ENCODE results near the gene C3orf33. TPM values are rescaled to one million over a fixed set of nuclear protein-coding genes. Genes with fewer than 3 reads are reported as not detected.
A peak's percentile ranks its signal among the peaks of the same experiment; 100 is the strongest.

The C3orf33 gene
- total and polyA plus RNA-seq, 9 of the 15 experiments (the other 6 are each of a cell fraction or from before 2014, with no cell fraction given): 4.1 to 10.2 (median 6.0) TPM

DNA sequence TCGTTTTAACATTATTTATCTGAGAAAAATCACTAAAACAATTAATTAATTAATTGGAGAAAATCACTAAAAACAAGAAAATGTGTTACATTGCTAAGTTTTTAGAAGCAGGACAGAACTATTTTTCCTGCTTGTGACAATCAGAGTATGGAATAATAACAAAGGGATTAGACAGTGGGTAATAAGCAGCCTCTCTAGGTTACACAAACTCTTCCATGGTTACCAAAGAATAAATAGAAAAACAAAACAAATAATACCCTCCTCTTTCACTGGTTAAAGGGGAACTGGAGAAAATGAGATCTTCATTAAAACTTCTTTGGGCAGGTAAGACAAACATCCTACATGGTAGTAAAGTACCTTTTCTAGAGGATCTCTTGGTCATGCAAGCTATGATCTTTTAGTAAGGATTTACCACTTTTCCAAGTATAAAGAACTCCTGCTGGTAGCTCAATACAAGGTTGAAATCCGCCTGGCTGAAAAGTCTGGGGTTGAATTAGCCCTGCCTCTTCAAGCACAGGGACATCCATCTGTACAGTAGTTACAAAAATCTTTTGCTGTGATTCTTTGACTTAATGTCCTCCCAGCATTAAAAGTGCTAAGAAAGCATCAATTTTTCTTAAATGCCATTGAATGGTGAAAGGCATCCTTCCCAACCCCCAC is 58.7 kb downstream of the C3orf33 start:
- CTCF ChIA-PET (ENCODE audit: low intra/inter-chr PET ratio): no interaction called here
- BruUV-seq (replicated peaks): no TSS peak

DNA sequence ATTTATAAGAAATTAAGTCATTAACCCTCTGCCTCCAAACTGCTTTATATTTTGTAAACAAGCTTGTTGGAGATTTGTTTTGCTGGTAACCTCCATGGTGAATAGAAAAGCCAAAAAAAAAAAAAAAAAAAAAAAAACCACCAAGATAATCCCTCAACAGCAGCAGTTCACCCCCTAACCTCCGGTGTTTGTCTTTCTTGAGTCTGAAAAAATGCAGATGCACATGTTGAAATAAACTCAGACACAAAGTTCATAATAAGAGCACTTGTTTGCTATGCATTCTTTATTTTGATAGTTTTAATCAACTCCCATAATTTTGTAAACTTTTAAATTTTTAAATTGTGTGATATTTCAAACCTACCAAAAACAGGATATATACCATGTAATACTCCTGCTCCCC is 59.4 kb downstream of the C3orf33 start:
- no peaks in the 10 kb centered on the region for H4K20me1 ChIP-seq (replicated peaks; ENCODE audit: control insufficient read depth, insufficient read depth, low read length)
- CTCF ChIA-PET (ENCODE audit: low intra/inter-chr PET ratio): no interaction called here
- in situ Hi-C loops (cut with MboI): no loop called here
- POLR2A ChIA-PET: interaction anchor here (0.7 kb wide), 1 partner anchor 82 kb away, joined by 3 read pairs; no protein-coding TSS in a partner anchor
- H3K4me2 ChIP-seq (ENCODE audit: insufficient read depth, low read length): no peak overlapping the region
- no peak for FAIRE-seq
- TF ChIP-seq CBX5 (IDR thresholded peaks at IDR 0.05; ENCODE audit: borderline replicate concordance, low read depth) (no peak), EWSR1 (IDR thresholded peaks at IDR 0.05; ENCODE audit: borderline replicate concordance, low read depth, partially characterized antibody) (no peak)
- peaks cover 7 to 17% of the 10 kb centered on the region in 2 experiments; a peak in 4 of 5 replicates for H3K4me1 ChIP-seq (replicated peaks in 1 of 2; ENCODE audit: control insufficient read depth in 2 of 2, insufficient read depth in 2 of 2, low read length in 2 of 2)
- H3K27ac ChIP-seq (ENCODE audit: extremely low read depth, low read depth, low read length): no peak overlapping the region
- no peaks in the 10 kb centered on the region for H3K79me2 ChIP-seq (ENCODE audit: control insufficient read depth, insufficient read depth, low read length)
- no peaks in the 10 kb centered on the region for H3K9me3 ChIP-seq (replicated peaks; ENCODE audit: control insufficient read depth, insufficient read depth, low read depth, low read length)
- no peak overlapping the region for H2AFZ ChIP-seq (ENCODE audit: low read depth, low read length)
- no peak overlapping the region for H3K4me3 ChIP-seq
- intact Hi-C loops (cut with micrococcal nuclease): no loop called here
- ATAC-seq: no peak
- no peaks in the 10 kb centered on the region for H3K9me1 ChIP-seq (ENCODE audit: control insufficient read depth, insufficient read depth, low read length)
- no peak for DNase-seq (ENCODE audit: extremely low read depth in 1 of 4, low spot score in 3 of 4)
- WGBS (ENCODE audit: insufficient coverage, low coverage, missing lambda C conversion rate): 38% methylated on average over 1 of the region's 1 CpG
- no TSS peak for BruUV-seq (replicated peaks)
- H3K27me3 ChIP-seq (ENCODE audit: control insufficient read depth in 2 of 2, insufficient read depth in 2 of 2, low read length in 2 of 2): no peaks in the 10 kb centered on the region; a peak in 1 of 5 replicates
- H3K36me3 ChIP-seq (ENCODE audit: control insufficient read depth, insufficient read depth, low read length): no peaks in the 10 kb centered on the region
- no peak overlapping the region for H3K9ac ChIP-seq (ENCODE audit: insufficient read depth in 1 of 2, low read depth in 2 of 2, low read length in 2 of 2)

More for the DNA sequence above, 58.7 kb downstream of the C3orf33 start:
- Histone ChIP-seq H3K9me3 (replicated peaks; ENCODE audit: control insufficient read depth, insufficient read depth, low read depth, low read length) (no peaks in the 10 kb centered on the region), H3K36me3 (ENCODE audit: control insufficient read depth, insufficient read depth, low read length) (no peaks in the 10 kb centered on the region), H2AFZ (ENCODE audit: low read depth, low read length) (no peak overlapping the region), H3K27me3 (ENCODE audit: control insufficient read depth in 2 of 2, insufficient read depth in 2 of 2, low read length in 2 of 2) (no peaks in the 10 kb centered on the region; a peak in 1 of 5 replicates), H3K4me3 (no peak overlapping the region), H3K4me2 (ENCODE audit: insufficient read depth, low read length) (no peak overlapping the region), H4K20me1 (replicated peaks; ENCODE audit: control insufficient read depth, insufficient read depth, low read length) (no peaks in the 10 kb centered on the region), H3K9me1 (ENCODE audit: control insufficient read depth, insufficient read depth, low read length) (no peaks in the 10 kb centered on the region), H3K27ac (ENCODE audit: extremely low read depth, low read depth, low read length) (no peak overlapping the region), H3K79me2 (ENCODE audit: control insufficient read depth, insufficient read depth, low read length) (no peaks in the 10 kb centered on the region), H3K4me1 (replicated peaks in 1 of 2; ENCODE audit: control insufficient read depth in 2 of 2, insufficient read depth in 2 of 2, low read length in 2 of 2) (peaks cover 7 to 17% of the 10 kb centered on the region in 2 experiments; a peak in 4 of 5 replicates), H3K9ac (ENCODE audit: insufficient read depth in 1 of 2, low read depth in 2 of 2, low read length in 2 of 2) (no peak overlapping the region)
- WGBS (ENCODE audit: insufficient coverage, low coverage, missing lambda C conversion rate): 22% methylated on average over 2 of the region's 2 CpGs
- in situ Hi-C loops (cut with MboI) (no loop called here), intact Hi-C loops (cut with micrococcal nuclease) (no loop called here)
- DNase-seq (ENCODE audit: extremely low read depth in 1 of 4, low spot score in 3 of 4): no peak
- TF ChIP-seq KDM5B (IDR thresholded peaks at IDR 0.05; ENCODE audit: insufficient replicate concordance, low read depth, low read length): no peak
- no peak for TF ChIP-seq BHLHE40 (IDR thresholded peaks at IDR 0.05; ENCODE audit: low read length)
- no peak for TF ChIP-seq CHCHD3 (CRISPR knock-in tag; IDR thresholded peaks at IDR 0.05)
- TF ChIP-seq RFX1 (IDR thresholded peaks at IDR 0.05): 0 out of 2 replicates have a peak, but pooled peaks have one; percentile 8
- TF ChIP-seq NCOR1 (IDR thresholded peaks at IDR 0.05): no peak
- no peak for TF ChIP-seq NBN (IDR thresholded peaks at IDR 0.05; ENCODE audit: low read depth)
- POLR2A ChIA-PET: interaction anchor here (0.6 to 1.0 kb wide), 2 partner anchors 20 to 79 kb away, joined by 3 read pairs; no protein-coding TSS in a partner anchor
- ATAC-seq: no peak
- FAIRE-seq: no peak
